NK-92 (cell line): ENCODE measurements around the gene RFX3.

Experiments used
- DNase-seq: peaks from one replicate; lab custom pipeline; 2025; ENCODE audit not compliant: unreplicated experiment; lab: John Stamatoyannopoulos, UW

RFX3 gene

DNA sequence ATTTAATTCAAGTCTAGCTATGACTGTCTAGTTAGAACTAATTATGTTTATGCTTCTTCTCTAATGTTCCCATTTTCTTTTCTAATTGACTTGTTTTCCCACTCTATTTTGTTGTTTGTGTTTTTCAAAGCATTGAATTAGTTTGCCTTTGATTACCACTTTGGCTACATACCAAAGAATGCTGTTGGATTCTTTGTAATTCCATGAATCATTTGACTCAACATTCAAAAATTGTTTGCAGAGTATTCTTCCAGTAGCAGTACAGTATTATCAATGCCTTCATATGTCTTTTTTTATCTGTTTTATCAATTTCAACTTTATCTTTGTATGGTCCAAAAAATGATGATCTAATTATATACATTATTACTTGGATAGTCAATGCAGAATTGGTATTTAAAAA lies 288.7 kb downstream of the RFX3 start:
- no peak for DNase-seq

DNA sequence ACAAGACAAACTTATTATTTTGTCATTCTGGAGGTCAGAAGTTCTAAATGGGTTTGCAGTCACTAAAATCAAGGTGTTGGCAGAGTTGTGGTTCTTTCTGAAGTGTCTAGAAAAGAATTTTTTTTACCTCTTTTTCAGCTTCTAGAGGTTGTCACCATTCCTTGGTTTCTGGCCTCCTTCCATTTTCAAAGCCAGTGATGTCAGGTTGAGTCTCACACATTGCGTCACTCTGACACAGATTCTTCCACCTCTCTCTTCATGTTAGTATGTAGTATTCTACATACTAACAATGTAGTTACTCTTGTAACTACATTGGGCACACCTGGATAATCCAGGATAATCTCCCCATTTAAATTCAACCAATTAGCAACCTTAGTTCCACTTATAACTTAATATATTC lies 290.3 kb downstream of the RFX3 start:
- no peak for DNase-seq

DNA sequence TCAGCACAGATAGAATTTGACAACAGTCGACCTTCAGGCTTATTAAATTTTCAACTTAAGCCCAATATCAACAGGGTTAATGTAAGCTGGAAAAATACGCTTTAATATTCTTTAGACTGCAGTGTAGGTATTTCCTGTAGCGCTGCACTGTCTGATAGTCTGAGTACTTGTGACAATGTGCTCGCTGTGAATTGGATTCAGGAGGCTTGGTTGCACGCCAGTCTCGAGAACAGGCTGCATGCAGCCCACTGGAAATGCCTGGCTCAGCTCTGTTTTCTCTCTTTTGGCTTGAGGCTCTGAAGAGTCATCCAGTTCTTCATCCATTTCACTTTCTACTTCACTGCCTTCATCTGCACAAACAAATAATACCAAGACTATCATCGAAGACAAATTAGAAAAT lies 300.9 kb downstream of the RFX3 start:
- DNase-seq: no peak

DNA sequence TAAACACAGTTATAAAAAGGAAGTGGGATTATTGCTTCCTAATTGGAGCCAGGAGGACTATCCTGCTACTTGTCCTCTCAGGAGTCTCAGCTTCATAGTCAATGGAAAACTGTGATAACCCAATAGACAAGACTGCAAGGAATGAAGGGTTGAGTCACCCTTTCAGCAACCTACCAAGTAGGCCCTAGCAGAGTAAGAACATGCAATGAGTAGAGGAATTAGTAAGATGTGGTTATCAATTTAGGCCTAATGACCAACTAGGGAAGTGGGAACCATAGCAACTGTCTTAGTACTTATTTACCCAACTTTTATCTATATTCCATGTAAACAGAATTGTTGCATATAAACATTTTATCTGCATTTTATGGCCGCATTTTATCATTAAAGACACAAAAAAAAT lies 310.1 kb downstream of the RFX3 start:
- no peak for DNase-seq

DNA sequence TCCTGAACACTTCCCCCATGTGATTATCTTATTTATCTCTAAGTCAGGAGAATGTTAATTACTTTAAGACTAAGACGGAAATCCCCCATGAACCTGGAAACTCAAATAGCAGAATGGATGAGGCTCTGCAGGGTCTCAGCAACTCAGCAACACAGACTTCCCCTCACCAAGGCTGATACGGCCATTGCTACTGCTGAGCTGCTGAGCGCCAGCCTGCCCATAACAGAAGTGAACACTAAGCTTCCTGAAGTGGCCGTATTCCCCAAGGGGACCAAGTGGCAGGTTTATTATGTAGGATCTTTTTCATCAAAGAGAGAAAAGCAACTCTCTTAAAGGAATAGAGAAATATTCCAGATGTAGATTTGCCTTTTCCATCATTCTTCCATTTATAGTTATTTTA lies 311.1 kb downstream of the RFX3 start:
- no peak for DNase-seq

DNA sequence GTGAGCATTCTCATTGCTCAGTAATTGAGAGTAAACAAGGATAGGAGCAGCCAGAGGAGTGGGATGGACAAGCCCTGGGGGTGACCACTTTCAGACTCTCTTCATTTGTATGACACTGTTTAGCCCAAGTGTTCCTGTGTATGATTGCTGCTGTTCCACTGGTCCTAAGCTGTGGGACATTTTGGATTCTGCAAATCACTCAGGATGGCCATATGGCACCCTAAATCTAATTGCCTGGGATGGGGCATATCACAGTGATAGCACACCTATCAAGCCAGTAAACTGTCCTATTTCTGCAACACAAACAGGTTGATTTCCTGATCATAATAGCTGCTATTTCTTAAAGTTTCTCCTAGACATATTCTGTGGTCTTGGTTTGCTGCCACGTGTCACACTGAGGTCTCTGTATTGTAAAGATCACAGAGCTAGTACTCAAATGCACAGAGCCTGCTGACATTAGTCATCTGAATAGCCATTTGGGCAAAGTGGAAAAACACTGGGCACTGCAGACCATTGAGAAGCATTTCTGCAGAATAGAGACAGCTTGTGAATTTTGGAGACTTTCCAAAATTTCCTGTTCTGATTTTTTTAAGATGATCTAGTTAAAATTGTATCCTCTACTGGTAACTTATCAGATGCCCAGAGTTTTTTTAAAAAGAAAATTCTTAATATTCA lies 320.2 kb downstream of the RFX3 start:
- DNase-seq: no peak

DNA sequence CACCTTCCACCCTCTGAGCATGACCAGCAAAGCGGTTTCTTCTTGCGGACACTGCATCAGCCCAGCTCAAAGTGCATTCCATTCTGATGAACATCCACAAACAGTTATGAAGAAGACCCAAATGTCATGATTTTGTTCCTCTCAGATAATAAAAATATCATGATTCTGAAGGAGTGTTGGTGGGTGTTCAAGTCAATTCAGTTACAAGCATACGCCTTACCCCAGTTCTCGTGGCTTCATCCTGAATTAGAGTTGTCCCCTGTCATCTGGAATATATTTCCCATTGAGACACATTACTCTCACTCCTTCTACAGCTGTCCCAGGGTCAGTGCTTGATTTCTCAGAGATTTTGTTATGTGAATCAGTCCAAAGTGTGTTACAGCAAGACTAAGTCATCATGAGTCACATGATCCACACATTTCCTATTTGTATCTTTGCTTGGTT lies 325.4 kb downstream of the RFX3 start:
- no peak for DNase-seq

DNA sequence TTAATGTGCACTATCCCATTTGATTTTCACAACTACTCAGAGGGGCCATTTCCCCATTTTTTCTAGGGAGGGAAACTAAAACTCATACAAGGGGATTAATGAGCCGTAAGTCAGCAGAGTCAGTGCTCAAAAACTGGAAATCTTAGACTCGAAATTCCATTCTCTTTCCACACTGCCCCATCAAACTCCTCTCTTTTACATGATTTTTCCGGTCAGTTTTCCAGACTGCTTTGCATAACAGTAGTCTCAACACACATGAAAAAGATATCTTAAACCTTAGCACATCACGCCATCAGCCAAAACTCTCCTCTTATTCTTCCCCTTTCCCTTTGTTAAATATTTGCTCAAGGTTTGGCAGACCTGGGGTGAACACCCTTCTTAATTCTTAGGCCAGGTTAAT lies 332.0 kb downstream of the RFX3 start:
- DNase-seq: no peak

DNA sequence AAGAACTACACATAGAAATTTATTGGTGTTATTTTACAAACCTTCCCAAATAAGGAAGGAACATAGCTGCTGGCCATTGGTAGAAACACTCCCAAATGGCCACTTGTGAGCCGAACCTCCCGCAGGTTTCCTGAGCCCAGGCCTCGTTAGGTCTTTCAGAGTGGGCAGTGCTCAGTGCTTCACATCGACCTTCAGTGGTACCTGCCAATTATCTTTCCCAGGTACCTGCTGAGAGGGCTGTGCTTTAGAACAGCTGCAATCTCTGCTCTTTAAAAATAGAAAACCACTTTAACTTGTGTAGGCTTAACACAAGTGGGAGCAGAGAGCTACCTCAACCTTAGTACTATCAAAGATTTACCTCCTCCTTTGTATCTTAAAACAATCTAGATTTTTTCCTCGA lies 334.1 kb downstream of the RFX3 start:
- DNase-seq: no peak

DNA sequence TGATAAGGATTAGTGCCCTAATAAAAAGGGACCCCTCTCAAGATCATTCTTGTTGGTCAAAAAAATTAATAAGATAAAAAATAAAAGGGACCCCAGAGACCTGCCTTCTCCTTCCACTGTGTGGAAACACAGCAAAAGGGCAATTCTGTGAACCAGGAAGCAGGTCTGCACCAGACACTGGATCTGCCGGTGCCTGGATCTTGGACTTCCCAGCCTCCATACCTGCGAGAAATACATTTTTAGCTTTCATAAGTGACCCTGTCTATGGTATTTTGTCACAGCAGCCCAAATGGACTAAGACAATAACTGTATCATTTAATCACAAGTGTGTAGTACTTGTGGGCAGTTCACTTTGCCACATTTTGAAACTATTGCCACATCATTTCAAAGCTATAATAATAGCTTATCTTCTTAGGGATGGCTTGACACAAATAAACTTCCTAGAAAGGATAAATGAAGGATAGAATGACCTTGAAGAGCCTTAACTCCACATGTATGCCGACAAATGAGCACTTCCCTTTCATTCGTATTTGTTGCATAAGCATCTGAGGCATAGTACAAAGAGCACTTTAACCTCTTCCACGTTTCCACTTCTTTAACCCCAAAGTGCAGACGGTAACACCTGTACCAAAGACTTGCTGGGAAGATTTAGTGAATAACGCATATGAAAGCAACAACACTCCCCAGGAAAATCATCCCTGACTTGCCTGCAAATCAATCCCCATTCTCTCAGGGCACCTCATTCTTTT lies 336.5 kb downstream of the RFX3 start:
- DNase-seq: no peak

DNA sequence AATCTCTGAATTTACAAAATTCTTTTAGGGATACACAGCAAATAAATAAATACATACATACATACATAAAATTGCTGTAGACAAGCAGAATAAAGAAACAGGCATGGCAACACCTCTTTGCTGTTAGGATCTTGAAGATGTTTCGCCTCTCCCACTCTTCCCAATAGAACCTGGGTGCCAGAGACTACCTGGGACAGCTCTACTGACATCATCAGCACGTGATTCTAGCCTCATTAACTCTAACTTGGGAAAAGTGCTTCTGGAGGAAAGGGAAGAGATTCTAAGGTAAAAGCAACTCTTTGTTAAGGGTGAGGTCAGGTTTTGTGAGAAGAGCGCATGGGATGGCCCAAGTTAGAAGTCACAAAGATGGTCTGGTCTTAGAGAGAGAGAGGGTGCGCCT lies 339.1 kb downstream of the RFX3 start:
- DNase-seq: no peak

DNA sequence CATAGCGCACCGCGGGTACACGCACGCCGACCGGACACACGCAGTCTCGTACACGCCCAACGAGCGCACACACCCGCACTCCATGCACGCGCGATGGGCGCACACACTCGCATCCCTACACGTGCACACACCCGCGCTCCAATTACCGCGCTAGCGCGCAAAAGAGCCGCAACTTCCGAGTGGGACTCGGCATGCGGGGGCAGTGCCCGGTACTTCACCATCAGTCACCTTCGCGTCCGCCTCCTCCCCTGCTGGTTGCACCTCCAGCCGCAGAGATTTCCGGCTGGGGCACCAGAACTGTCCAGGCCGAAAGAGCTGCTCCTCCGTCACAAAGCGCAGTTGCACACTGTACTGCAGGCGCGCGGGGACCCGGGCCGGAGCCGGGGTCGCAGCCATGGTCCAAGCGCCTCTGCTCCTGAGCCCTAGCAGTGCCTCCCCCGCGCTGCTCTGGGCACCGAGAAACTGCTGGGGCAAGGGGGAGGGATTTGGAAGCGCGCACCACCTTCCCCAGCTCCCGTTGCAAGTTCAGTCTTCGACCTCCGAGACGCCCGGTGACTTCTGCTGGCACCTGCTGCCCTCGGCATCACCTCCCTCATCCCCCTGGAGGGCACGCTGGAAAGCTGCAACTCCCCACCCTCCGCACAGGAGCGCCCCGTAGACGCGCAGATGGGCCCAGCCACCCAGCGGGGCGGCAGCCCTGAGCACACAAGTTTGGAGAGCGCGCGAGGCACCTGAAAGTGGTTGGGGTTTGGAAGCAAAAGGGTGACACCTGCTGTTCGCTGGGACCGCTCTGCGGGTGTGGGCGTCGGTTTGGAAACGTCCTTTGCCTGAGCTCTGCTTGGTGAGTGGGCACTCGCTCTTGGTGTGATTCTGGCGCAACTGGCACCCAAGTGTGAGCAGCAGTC lies 344.5 kb downstream of the RFX3 start:
- DNase-seq: no peak

DNA sequence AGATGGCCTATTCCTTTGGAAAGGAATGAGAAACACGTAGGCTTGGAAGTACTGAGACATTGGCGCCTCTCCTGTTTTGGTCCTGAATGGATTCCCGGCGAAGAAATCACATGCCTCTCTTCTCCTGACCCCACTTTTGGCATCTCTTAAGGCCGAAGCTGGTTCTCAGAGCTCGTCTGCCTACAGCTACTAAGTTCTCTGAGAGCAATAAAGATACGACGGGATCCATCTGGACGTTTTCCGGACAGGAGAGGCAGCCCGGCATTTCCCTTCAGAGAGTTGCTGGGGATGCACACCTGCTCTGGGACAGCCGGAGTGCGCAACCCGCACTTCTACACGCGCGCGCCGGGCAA lies 345.1 kb downstream of the RFX3 start:
- DNase-seq: no peak

DNA sequence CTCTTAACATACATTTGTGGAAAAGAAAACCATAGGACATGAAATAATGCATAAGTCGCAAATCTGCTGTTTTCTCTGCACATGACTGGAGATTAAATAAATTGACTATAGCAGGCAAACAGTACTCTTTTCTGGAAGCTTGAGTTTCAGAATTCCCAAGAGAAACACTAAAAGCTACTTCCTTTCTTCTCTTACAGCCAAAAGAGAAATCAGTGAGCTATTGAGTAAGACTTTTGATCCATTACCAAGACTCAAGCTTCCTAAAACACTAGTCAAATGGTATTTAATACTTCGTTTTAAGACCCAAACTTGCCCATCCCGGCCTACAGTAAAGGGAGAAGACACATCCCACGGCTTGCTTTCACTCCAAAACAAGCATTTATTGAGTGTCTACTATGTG lies 346.1 kb downstream of the RFX3 start:
- DNase-seq: no peak

DNA sequence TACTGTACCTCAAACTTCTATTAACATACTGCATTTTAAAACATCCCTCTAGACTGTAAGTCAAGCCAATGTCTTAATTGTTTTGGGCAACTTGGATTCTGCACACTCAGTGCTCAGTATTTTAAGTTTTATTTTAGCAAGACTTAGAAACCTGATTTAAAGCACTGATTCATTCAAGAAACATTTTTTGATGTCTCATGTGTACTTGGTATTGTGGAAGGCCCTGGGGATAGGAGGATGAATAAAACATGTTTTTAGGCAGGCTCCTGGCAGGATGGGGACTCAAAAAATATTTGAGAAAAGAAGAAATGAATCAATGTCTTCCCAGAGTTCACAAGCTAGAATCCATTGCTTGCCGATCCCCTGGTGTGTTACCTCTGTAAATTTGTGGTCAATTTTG lies 347.9 kb downstream of the RFX3 start:
- DNase-seq: no peak

DNA sequence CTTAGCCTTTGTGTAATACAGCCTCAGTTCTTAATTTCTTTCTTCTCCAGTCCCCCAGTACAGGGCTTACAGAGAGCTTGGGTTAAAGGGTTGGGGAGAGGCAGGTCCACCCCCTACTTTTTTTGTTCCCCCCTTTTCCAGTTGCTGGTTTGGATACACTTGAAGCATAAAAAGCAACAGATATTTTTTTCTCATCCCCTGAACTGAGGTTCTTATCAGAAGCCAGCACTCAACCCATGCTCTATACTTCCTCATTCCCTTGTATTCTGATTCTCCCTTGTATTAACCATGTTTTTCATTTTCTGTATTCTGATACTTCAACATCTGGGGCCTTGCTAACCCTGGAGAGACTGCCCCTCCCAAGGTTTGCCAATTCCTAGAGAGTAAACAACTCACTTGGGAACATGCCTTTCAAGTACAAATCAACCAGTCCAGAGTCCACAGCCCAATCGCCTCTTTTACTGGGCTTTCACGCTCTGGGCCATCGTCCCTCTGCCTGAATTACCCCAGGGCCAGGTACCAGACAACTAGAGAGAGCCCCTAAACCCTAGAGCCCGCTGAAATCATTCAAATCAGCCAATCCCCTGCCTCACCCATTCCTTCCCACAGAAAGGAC lies 348.5 kb downstream of the RFX3 start:
- no peak for DNase-seq

DNA sequence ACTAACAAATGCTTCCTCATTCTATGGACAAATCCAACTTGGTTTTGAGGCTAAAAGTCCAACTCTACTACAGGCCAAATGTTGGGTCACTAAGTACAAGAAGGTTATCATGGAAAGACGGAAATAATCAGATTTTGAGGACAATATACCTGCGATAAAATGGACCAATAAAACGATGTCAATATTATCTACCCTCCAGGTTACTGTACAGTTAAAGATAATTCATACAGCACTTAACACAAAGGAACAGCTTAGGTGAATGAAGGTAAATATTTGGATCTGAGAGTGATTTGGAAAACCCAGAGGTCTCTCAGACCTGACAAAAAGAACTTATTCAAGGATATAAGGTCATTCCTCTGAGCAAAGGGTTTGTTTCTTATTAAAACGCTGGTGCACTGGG lies 352.4 kb downstream of the RFX3 start:
- no peak for DNase-seq

DNA sequence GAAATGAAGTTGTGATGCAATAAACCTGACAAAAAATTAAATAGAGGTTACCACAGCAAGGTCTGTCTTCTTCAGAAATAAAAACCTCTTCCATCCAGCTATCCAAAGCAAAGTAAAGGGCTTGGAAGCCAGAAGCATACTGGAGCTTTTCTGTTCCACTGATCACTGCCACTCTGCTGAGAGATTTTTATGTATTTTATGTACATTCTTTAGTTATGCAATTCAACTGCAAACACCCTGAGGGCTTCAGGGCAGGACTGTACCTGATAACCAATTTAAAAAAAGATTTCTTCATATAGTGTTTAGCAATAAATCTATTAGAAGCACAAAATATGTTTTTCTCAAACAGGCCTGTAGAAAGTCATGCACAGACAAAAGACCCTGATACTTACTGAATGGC lies 355.0 kb downstream of the RFX3 start:
- no peak for DNase-seq
